ENCODE data around the gene C16orf86.

Gene C16orf86, protein sequence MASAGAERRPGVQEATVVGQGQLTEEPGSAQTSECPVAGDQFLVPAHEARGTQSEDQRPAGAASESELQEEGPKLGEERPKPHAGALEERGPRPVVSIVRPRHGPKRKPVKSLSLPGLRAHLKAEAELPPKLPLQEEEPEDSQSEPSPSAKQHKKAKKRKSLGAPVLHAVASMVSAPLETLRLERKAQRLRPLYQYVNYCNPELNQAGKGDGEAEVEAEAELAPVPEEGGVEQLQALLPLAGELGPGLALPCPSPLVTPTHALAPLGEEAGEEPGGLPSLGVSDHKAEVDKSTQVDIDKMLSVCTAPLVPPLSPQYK

DNA sequence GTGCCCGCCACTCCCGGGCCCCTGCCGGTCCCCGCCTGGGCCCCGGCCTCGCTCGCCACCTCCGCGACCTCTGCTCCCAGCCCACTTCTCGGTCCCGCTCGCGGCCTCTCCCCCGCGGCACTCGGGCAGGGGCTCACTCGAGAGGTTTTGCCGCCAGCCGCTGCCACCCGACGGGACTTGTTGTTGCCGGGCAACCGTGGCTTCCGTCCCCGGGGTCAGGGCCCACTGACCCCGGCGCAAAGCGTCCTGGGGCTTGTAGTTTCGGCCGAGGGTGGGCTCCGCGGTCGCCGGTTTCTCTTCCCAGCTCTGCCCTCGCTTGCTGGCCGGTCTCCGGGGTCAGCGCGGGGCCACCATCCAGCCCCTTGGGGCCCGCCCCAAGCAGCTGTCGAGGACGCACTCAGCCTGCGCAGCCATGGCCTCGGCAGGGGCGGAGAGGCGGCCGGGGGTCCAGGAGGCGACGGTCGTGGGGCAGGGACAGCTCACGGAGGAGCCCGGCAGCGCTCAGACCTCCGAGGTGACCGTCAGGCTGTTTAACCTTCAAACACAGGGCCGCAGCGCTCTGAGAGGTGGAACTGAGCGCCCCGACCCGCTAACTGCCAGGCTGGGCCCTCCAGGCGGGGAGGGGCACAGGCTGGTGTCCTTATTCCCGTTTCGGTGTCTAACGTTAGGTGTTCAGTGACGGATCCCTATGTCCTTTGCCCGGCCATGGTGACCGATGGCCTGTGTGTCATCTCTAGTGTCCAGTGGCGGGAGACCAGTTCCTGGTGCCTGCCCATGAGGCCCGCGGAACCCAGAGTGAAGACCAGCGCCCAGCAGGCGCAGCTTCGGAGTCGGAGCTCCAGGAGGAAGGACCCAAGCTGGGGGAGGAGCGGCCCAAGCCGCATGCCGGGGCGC lies at the start of gene C16orf86, which contains the start of gene ENKD1:
C16orf86 (plus strand) TSS at position 256 of the 894 bp plus-strand sequence; CDS start at position 413, 157 bp downstream.
ENKD1 (minus strand) TSS at position 192 of the 894 bp plus-strand sequence. CDS start 308 bp downstream, outside the sequence.
- no peak for DNase-seq

DNA sequence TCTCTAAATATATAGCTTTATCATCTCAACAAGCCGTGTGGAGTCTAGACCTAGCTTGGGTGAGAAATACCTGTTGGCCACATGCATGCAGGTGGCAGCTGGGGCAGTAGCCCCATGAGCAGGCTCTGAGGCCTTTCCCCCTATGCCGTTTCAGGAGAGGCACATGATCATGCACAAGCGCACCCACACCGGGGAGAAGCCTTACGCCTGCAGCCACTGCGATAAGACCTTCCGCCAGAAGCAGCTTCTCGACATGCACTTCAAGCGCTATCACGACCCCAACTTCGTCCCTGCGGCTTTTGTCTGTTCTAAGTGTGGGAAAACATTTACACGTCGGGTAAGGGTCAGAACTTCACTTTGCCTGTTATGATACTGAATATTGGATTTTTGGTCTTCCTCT lies 38.4 kb upstream of the C16orf86 start:
- no peak for DNase-seq

DNA sequence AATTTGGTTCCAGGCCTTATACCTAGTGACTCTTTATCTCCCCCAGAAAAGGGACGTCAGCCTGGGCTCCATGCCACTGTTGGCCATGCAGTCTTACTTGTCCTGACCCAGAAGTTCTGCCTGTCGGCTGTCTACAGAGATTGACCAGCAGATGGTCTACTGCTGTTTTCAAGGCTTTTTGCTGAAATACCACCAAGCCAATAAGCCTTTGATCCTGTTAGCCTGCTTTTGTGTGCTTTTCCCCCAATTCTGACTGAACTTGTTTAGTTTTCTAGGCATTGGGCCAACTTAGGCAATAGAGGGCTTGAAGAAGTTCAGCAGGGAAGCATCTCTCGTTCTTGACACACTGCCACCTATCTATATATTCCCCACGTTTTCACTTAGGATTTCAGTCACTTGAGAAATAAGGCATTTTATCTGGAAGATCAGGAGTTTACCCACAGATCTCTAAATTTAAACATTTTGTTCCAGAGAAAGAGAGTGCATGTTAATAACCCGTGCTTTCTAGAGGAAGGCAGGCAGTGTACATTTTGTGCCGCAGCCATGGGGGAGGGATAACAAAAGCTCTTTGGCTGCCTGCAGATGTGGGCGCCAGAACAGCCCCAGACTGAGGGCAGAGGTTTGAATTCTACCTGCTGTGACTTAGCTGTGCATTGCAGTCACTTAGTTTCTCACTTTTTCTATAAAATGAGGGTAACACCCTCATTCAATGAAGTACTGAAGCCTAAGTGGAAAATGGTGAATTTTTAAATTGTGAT lies 34.0 kb upstream of the C16orf86 start:
- DNase-seq, result no peak

DNA sequence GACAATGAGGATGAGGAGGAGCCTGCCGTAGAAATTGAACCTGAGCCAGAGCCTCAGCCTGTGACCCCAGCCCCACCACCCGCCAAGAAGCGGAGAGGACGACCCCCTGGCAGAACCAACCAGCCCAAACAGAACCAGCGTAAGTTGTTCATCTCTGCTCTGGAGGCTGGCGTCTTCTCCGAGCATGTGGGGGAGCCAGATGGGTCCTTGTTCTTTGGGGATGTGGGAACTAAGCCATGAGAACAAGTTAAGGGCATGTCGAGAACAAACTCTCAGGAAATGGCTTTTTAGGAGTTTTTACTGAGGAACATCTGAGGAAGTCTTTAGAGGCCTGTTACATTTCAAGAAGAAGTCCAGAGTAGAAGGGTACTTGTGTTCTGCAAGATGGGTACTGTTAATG lies 29.9 kb upstream of the C16orf86 start:
- no peak for DNase-seq

DNA sequence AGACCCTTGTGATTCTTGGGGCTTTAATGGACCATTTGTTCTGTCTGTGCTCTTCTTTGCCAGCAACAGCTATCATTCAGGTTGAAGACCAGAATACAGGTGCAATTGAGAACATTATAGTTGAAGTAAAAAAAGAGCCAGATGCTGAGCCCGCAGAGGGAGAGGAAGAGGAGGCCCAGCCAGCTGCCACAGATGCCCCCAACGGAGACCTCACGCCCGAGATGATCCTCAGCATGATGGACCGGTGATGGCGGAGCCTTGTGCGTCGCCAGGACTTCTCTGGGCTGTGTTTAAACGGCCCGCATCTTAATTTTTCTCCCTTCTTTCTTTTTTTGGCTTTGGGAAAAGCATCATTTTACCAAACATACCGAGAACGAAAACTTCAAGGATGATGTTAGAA lies 29.0 kb upstream of the C16orf86 start:
- DNase-seq, result no peak

DNA sequence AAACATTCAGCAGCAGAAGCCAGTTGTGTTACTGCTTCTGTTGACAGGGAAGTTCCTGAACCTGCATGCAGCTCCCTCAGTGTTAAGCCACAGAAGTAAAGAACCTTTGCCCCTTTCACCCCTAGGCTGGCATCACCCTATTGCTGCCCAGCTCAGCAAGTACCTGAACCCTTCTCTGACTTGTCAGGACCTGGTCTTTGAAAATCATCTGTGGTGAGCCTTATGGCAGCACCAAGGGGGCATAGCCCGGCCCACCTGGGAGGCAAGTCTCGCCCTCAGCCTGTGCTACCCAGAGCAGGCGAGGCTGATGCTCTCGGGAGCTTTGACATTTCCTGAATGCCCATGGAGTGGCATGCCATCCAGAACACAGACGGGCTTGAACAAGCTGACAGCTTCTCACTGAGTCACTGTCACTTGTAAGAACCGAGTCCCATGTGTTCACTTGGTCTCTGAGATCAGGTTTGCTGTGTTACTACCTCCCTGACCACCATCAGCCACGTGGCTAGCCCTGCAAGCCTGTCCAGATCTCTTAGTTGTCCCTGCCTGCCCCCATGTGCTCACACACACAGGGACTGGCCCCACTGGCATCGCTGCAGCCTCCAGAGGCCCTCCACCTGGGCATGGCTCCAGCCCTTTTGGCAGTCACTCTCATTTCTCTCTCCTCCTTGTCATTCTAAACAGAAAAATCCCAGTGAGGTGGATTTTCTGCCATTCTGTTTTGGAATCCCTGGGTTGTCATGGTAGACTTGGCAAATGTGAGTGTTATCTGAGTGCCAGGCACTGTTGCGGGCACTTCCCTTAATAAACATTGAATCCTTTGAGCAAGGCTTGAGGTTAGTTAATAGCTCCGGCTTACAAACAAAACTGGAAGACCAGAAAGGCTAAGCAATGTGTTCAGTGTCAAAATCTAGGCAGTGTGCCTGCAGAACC lies 24.6 kb upstream of the C16orf86 start:
- DNase-seq, result no peak

DNA sequence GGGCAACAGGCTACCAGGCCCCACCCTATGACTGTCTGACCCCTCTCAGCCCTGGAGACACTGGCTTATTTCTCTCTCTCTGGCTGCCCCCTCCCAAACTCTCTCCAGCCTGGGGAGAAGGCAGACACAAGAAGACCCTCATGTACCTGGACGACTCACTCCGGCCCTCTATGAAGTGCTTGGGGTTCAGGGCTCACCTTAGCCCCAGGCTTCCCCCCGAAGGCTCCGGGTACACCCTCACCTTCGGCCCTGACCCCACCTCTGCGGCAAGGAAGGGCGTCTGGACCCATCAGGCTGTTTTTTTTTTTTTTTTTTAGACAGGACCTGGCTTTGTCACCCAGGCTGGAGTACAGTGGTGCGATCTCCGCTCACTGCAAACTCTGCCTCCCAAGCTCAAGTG lies 22.6 kb upstream of the C16orf86 start:
- no peak for DNase-seq

DNA sequence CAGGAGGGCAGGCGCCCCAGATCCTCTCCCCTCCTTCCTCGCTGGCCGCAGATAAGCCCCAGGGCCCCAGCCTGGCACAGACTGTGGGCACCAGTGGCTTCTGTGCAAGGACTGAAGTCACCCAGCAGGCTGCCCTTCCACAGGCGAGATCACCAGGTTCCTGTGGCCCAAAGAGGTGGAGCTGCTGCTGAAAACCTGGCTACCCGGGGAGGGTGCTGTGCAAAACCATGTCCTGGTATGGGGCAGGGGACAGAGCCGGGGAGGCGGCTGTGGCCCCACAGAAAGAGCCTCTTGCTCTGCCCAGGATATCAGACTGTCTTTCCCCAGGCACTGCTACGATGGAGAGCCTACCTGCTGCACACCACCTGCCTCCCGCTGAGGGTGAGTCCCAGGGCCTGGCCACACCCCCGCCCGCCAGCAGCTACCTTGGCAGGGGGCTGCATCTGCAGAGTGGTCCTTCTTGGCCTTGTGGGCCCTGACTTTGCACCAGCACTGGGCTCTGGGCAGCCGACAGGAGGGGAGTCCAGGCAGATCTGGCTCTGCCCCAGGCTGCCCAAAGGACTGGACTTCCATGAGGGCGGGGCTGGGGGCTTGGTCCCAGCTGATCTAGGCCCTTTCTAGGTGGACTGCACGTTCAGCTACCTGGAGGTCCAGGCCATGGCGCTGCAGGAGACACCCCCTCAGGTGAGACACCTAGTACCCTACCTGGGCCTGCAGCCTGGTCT lies 21.1 kb upstream of the C16orf86 start:
- DNase-seq, result no peak

DNA sequence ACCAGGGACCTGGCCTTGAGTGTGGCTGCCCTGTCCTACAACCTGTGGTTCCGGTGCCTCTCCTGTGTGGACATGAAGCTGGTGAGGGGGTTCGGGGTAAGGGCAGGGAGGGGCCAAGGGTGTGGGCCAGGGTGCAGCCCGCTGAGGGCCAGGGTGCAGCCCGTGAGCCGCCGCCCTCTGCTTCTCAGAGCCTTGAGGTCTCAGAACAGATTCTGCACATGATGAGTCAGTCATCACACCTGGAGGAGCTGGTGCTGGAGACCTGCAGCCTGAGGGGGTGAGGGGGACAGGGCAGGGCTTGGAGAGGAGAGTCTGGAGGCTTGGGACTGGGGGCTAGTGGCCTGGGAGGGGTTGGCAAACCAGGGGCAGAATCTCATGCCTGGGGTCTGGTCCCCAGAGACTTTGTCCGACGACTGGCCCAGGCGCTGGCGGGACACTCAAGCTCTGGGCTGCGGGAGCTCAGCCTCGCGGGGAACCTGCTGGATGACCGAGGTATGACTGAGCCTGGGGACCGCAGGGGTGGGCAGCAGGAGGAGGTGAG lies 19.4 kb upstream of the C16orf86 start:
- DNase-seq, result no peak

DNA sequence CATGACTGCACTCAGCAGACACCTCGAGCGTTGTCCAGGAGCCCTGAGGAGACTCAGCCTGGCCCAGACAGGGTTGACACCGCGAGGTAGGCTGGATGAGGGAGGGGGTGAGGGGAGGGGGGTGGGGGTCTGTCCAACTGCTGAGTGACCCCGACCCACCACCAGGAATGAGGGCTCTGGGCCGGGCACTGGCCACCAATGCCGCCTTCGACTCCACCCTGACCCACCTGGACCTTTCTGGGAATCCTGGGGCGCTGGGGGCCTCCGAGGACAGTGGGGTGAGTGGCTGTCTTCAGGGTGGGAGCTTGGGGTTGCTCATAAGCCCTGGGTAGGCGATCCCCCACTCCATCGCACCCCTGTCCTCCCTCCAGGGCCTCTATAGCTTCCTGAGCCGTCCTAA lies 18.9 kb upstream of the C16orf86 start:
- no peak for DNase-seq

DNA sequence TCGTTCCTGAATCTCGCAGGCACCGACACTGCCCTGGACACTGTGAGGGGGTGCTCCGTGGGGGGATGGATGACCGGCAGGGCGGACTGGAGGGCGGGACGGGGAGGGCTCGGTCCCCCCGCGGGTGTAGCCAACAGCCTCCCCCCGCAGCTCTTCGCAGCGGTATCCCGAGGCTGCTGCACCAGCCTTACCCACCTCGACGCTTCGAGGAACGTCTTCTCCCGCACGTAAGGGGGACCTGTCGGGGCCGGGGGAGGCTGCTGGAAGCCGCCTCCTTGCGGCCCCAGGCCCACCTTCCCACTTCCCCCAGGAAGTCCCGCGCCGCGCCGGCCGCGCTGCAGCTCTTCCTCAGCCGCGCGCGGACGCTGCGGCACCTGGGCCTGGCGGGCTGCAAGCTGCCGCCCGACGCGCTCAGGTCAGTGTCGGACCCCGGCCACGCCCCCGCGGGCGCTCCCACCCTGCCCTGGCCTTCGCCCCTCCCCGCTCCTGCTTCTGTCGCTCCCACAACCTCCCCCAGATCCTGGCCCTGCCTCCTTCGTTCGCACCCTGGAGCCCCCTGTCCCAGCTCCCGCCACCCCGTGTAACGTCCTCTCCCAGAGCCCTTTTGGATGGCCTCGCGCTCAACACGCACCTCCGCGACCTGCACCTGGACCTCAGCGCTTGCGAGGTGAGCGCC lies 18.4 kb upstream of the C16orf86 start:
- DNase-seq, result no peak

DNA sequence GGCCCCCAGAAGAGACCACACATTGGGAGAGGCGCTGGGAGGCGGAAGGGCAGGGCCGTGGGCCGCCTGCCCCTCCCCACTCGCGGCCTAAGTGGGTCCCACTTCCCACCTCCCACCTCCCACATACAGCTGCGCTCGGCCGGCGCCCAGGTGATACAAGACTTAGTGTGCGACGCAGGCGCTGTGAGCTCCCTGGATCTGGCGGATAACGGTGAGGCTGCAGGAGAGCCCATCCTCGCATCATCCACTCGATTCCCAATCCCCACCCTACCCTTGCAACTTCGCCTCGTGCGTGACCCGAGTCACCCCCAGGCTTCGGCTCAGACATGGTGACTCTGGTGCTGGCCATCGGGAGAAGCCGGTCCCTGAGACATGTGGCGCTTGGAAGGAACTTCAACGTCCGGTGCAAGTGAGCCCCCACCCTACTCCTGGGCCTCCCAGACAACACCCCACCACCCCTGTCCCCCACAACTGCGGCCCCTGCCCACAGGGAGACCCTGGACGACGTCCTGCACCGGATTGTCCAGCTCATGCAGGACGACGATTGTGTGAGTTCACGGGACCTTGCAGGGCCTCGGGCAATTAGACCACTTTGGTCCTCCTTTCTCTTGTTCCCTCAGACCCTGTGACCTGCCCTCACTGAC lies 17.7 kb upstream of the C16orf86 start:
- DNase-seq, result no peak

DNA sequence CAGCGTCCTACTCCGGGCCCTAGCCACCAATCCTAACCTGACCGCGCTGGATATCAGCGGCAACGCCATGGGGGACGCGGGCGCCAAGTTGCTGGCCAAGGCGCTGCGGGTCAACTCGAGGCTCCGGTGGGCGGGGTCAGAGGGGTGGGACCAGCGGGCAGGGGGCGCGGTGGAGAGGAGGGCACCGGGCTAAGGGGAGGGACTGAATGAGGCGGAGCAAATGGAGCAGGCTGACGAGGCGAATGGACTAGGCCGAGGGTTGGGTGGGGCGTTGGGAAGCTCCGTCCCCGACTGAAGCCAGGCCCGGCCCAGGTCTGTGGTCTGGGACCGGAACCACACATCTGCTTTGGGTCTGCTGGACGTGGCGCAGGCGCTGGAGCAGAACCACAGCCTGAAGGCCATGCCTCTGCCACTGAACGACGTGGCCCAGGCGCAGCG lies 17.1 kb upstream of the C16orf86 start:
- no peak for DNase-seq

DNA sequence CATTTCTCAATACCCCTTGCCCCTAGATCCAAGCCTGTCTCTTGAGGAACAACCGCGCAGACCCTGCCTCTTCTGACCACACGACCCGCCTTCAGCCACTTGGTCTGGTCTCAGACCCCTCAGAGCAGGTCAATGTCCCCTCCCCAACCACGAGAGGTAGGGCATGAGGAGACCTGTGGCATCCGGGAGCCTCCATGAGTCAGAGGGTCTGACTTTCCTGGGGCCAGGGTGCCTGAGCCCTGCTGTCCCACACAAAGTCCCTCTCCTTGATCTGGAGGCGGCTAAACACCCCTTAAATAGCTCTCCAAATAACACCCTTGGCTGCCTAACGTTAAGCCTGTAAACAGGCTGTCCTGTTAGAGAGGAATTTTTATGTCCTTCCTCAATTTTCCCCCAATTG lies 16.6 kb upstream of the C16orf86 start:
- no peak for DNase-seq

DNA sequence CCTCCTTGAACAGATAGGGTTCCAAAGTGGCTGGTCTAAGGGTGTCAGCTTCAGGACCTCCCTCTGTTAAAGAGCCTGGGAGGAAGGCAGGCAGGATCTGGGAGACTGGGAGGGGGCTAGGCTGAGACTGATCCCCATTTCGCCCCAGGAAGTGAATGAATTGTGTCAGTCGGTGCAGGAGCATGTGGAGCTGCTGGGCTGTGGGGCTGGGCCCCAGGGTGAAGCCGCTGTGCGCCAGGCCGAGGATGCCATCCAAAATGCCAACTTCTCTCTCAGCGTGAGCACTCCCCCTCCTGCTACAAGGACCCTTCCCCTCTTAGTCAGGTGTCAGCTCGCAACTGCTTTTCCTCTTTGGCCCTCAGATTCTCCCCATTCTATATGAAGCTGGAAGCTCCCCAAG lies 15.6 kb upstream of the C16orf86 start:
- no peak for DNase-seq

DNA sequence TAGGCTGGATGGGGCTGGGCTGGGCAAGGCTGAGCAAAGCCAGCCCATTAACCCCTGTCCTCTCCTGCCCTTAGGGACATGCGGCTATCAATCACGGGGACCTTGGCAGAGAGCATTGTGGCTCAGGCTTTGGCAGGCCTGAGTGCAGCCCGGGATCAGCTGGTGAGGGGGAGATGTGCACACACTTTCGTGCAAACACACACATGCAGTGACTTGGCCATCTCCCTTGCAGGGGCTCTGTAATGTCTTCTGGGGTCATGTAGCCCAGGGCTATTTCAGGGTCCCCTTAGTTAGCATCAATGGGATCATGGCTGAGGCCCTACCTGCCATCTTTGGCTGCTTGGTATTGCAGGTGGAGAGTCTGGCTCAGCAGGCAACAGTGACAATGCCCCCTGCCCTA lies 14.8 kb upstream of the C16orf86 start:
- DNase-seq, result no peak

DNA sequence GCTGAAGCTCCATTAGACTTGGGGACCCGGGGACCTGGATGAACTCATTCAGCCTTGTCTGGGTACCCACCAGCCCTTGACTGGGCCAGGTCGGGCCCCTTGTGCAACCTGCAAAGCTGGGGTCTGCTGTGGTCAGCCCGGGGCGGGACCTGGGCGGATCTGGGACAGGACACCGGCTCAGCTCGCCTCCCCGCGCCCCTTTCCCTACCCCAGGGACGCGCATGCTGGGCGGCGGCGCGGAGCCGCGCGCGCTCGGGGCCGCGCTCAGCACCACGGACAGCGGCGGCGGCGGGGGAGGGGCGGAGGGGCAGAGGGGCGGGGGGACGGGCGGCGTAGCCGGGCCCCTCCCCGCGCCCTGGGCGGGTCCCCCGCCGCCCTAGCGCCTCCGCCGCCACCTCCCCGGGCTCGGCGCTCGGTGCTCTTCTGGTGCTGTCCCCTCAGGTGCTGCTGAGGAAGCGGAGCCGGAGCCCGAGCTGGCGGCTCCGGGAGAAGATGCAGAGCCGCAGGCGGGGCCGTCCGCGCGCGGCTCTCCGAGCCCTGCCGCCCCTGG lies 14.0 kb upstream of the C16orf86 start:
- no peak for DNase-seq

DNA sequence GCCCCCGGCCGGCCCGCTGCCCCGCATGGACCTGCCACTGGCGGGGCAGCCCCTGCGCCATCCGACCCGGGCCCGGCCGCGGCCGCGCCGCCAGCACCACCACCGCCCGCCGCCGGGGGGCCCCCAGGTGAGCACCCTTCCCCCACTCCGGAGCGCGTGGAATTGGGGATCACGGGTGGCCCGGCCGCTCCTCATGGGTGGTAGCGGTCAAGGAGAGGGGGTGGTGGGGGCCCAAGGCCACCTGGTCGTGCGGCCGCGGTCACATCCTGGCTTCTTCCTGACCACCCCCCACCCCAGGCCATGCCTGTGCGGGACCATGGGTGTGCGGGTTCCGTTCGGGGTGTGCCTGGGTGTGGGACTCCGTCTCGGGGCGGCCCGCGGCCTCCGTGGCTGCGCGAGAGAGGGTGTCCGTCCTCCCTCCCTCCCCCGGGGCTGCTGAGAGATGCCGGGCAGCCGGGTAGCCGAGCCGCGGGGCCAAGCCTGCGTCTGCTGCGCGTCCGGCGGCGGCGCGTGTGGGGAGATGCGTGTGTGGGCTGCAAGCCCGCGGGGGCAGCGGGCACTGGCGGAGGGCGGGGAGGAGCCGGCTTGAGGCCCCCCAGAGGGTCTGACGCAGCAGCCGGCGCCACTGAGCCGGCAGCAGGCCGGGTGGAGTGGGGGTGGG lies 13.4 kb upstream of the C16orf86 start:
- no peak for DNase-seq

DNA sequence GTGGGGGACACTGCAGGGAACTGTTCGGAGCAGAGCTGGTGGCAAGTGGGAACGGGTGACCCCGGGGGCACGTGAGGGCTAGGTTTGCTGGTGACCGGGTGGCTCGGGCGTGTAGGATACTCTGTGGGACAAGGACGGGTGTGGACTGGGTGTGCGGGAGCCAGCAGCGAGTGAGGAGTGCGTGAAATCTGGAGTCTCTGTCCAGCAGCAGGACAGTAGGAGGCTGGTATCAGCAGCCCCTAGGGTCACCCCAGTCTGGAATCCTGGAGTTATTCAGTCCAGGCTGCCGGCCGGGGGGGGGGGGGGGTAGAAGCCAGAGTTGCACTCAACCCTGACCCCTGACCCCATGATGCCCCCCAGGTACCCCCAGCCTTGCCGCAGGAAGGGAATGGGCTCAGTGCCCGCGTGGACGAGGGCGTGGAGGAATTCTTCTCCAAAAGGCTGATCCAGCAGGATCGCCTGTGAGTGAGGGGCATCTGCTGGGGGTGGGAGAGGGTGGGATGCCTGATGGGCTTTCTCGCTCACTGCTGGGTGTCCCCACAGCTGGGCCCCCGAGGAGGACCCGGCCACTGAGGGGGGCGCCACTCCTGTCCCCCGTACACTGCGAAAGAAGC lies 12.7 kb upstream of the C16orf86 start:
- DNase-seq, result no peak
